H1 (cell line): Measurements from ENCODE around the gene SPARCL1. TPM values are rescaled to one million over a fixed set of nuclear protein-coding genes. Genes with fewer than 3 reads are reported as not detected.

Experiments used
- CTCF ChIA-PET: fragments of 300-600 bp; sonication (Branson Sonifier 250); formaldehyde crosslinking; loops from one replicate; lab custom pipeline; 2021; ENCODE audit not compliant: partially characterized antibody; lab: Charles Lee
- POLR2A ChIA-PET: fragments of 300-600 bp; sonication (Branson Sonifier 250); formaldehyde crosslinking; loops from one replicate; lab custom pipeline; 2021; ENCODE audit warnings: inconsistent platforms; ENCODE audit not compliant: partially characterized antibody; lab: Charles Lee
- DNase-seq, 2 experiments: peaks; one replicate each; pipeline versions ENCODE4 v3.0.0 to v3.0.0-alpha.2; 2010 to 2022; ENCODE audit warnings: low spot score in 2 of 2, low read depth in 1 of 2, mixed read lengths in 1 of 2
- FAIRE-seq: peaks from 2 replicates; lab custom pipeline; 2011; peaks lifted over from hg19 to GRCh38; lab: Jason Lieb, UNC
- H2AFZ ChIP-seq: 2 replicates; pipeline ENCODE4 v1.8.1; 2012; ENCODE audit warnings: low read length, inconsistent platforms
- H2AK5ac ChIP-seq: 2 replicates; pipeline ENCODE4 v1.6.1; 2013; ENCODE audit warnings: low read depth, low read length
- H2BK120ac ChIP-seq: replicated peaks from 2 replicates; pipeline ENCODE3; 2013; ENCODE audit warnings: low read depth, low read length, inconsistent platforms
- H2BK12ac ChIP-seq: 2 replicates; pipeline ENCODE4 v1.6.1; 2013; ENCODE audit warnings: low read depth, low read length
- H2BK15ac ChIP-seq: 2 replicates; pipeline ENCODE4 v1.6.1; 2013; ENCODE audit warnings: low read length
- H2BK20ac ChIP-seq: 2 replicates; pipeline ENCODE4 v1.6.1; 2013; ENCODE audit warnings: low read length
- H2BK5ac ChIP-seq: 2 replicates; pipeline ENCODE4 v1.6.1; 2013; ENCODE audit warnings: low read depth, low read length
- H3K14ac ChIP-seq: 2 replicates; pipeline ENCODE4 v1.6.1; 2013; ENCODE audit warnings: inconsistent platforms; ENCODE audit not compliant: insufficient read length
- H3K18ac ChIP-seq: 2 replicates; pipeline ENCODE4 v1.6.1; 2013; ENCODE audit warnings: low read length; ENCODE audit errors: extremely low read depth
- H3K23ac ChIP-seq: 2 replicates; pipeline ENCODE4 v1.6.1; 2013; ENCODE audit warnings: inconsistent platforms; ENCODE audit not compliant: insufficient read length
- H3K23me2 ChIP-seq: 2 replicates; pipeline ENCODE4 v1.6.1; 2013; ENCODE audit warnings: low read depth, low read length
- H3K27ac ChIP-seq: 2 replicates; pipeline ENCODE4 v1.6.1; 2011; ENCODE audit warnings: low read depth, low read length, inconsistent platforms
- H3K27me3 ChIP-seq, 4 experiments: replicated peaks in 1 of 4; 1 replicate in 1 of 4; 2 replicates in 3 of 4; pipeline versions ENCODE4 v1.6.1 to v1.8.1; 2011 to 2013; ENCODE audit warnings: low read length in 3 of 4, mild to moderate bottlenecking in 3 of 4, inconsistent platforms in 2 of 4, mixed read lengths in 2 of 4, moderate library complexity in 1 of 4; ENCODE audit not compliant: control insufficient read depth in 3 of 4, insufficient read depth in 3 of 4; ENCODE audit errors: extremely low read depth in 1 of 4
- H3K36me3 ChIP-seq, 4 experiments: 2 replicates each; pipeline versions ENCODE4 v1.6.1 to v1.8.1; 2011 to 2013; ENCODE audit warnings: mild to moderate bottlenecking in 4 of 4, low read length in 3 of 4, moderate library complexity in 2 of 4, control low read depth in 1 of 4, inconsistent platforms in 1 of 4; ENCODE audit not compliant: insufficient read depth in 4 of 4, control insufficient read depth in 2 of 4
- H3K4ac ChIP-seq: replicated peaks from 2 replicates; pipeline ENCODE3; 2013; ENCODE audit warnings: low read length, low read depth, mixed read lengths, inconsistent platforms; ENCODE audit not compliant: insufficient read length
- H3K4me1 ChIP-seq, 4 experiments: replicated peaks in 1 of 4; 1 replicate in 1 of 4; 2 replicates in 3 of 4; pipeline versions ENCODE4 v1.6.1 to v1.8.1; 2011 to 2013; ENCODE audit warnings: low read length in 3 of 4, inconsistent platforms in 2 of 4, mixed read lengths in 1 of 4; ENCODE audit not compliant: insufficient read depth in 4 of 4, control insufficient read depth in 3 of 4
- H3K4me2 ChIP-seq, 2 experiments: 2 replicates each; pipeline versions ENCODE4 v1.6.1 to v1.8.1; 2011 to 2013; ENCODE audit warnings: low read depth in 2 of 2, low read length in 2 of 2, control low read depth in 1 of 2, inconsistent platforms in 1 of 2, mild to moderate bottlenecking in 1 of 2; ENCODE audit not compliant: insufficient read depth in 1 of 2
- H3K4me3 ChIP-seq, 4 experiments: fragments of 200-600, 300-600 bp in 1 of 4; sonication (generic), shearing (Covaris generic), sonication (Bioruptor Twin) in 1 of 4; 2 replicates each; pipeline versions ENCODE4 v1.5.1 to v1.8.1; 2011 to 2016; ENCODE audit warnings: low read length in 4 of 4, low read depth in 3 of 4, control low read depth in 2 of 4, inconsistent platforms in 2 of 4, mild to moderate bottlenecking in 2 of 4, mixed read lengths in 1 of 4, moderate library complexity in 1 of 4; ENCODE audit not compliant: insufficient read depth in 2 of 4; ENCODE audit errors: extremely low read depth in 1 of 4
- H3K56ac ChIP-seq: replicated peaks from 2 replicates; pipeline ENCODE3; 2013; ENCODE audit warnings: low read depth, mild to moderate bottlenecking, mixed read lengths, low read length, inconsistent platforms; ENCODE audit not compliant: insufficient read length
- H3K79me1 ChIP-seq: 2 replicates; pipeline ENCODE4 v1.6.1; 2013; ENCODE audit warnings: low read depth, low read length, control low read depth
- H3K79me2 ChIP-seq, 2 experiments: 2 replicates each; pipeline versions ENCODE4 v1.6.1 to v1.8.1; 2012 to 2013; ENCODE audit warnings: low read length in 2 of 2, mild to moderate bottlenecking in 2 of 2, inconsistent platforms in 1 of 2; ENCODE audit not compliant: insufficient read depth in 2 of 2, control insufficient read depth in 1 of 2
- H3K9ac ChIP-seq, 4 experiments: replicated peaks in 1 of 4; 1 replicate in 1 of 4; 2 replicates in 3 of 4; pipeline versions ENCODE4 v1.6.1 to v1.8.1; 2011 to 2013; ENCODE audit warnings: low read depth in 3 of 4, low read length in 3 of 4, control low read depth in 2 of 4, mild to moderate bottlenecking in 2 of 4, moderate library complexity in 2 of 4, inconsistent platforms in 1 of 4; ENCODE audit errors: extremely low read depth in 1 of 4
- H3K9me3 ChIP-seq, 2 experiments: 2 replicates each; pipeline versions ENCODE4 v1.6.1 to v1.8.1; 2012 to 2013; ENCODE audit warnings: mild to moderate bottlenecking in 2 of 2, moderate library complexity in 2 of 2, control low read depth in 1 of 2, inconsistent platforms in 1 of 2, low read depth in 1 of 2, low read length in 1 of 2, mixed read lengths in 1 of 2; ENCODE audit not compliant: insufficient read depth in 2 of 2
- H4K20me1 ChIP-seq, 2 experiments: replicated peaks in 1 of 2; 2 replicates each; pipeline versions ENCODE3 to v1.8.1; 2011 to 2013; ENCODE audit warnings: inconsistent platforms in 2 of 2, low read length in 2 of 2, mild to moderate bottlenecking in 1 of 2; ENCODE audit not compliant: insufficient read depth in 2 of 2, control insufficient read depth in 1 of 2
- H4K5ac ChIP-seq: 2 replicates; pipeline ENCODE4 v1.6.1; 2013; ENCODE audit warnings: low read length, low read depth, mixed read lengths, inconsistent platforms; ENCODE audit not compliant: insufficient read length
- H4K8ac ChIP-seq: 2 replicates; pipeline ENCODE4 v1.8.0; 2013; ENCODE audit warnings: mild to moderate bottlenecking, moderate library complexity, low read length, inconsistent platforms; ENCODE audit not compliant: insufficient read depth; ENCODE audit errors: extremely low read depth
- H4K91ac ChIP-seq: replicated peaks from 2 replicates; pipeline ENCODE3; 2013; ENCODE audit warnings: low read length, mixed read lengths, inconsistent platforms; ENCODE audit not compliant: insufficient read length
- ATF3 ChIP-seq: IDR thresholded peaks from 2 replicates; pipeline ENCODE4 v1.6.1; 2011; ENCODE audit warnings: low read depth, mild to moderate bottlenecking, low read length; ENCODE audit not compliant: insufficient read depth
- CBX8 ChIP-seq: fragments of 300-800, 300-1000 bp; sonication (generic); IDR thresholded peaks from 2 replicates; pipeline ENCODE4 v1.7.1; 2016; ENCODE audit warnings: low read depth, low read length, borderline replicate concordance
- CREB1 ChIP-seq: IDR thresholded peaks from 2 replicates; pipeline ENCODE4 v1.6.1; 2012; ENCODE audit warnings: inconsistent platforms
- CTBP2 ChIP-seq: IDR thresholded peaks from 2 replicates; pipeline ENCODE4 v1.7.0; 2011; ENCODE audit warnings: borderline replicate concordance, mild to moderate bottlenecking, moderate library complexity, mixed read lengths, low read length; ENCODE audit not compliant: insufficient read depth, insufficient read length
- FOSL1 ChIP-seq: IDR thresholded peaks from 2 replicates; pipeline ENCODE4 v1.6.1; 2011; ENCODE audit warnings: mild to moderate bottlenecking, low read depth, low read length, moderate library complexity; ENCODE audit not compliant: insufficient read depth
- JUN ChIP-seq: IDR thresholded peaks from 2 replicates; pipeline ENCODE4 v1.6.1; 2011; ENCODE audit warnings: low read depth, mild to moderate bottlenecking, improper control_type of control experiment, low read length
- MAFK ChIP-seq: IDR thresholded peaks from 2 replicates; pipeline ENCODE4 v1.6.1; 2012; ENCODE audit warnings: low read depth, mild to moderate bottlenecking, improper control_type of control experiment, low read length
- POLR2AphosphoS5 ChIP-seq: IDR thresholded peaks from 2 replicates; pipeline ENCODE4 v1.6.1; 2011; ENCODE audit warnings: low read depth, low read length
- RAD21 ChIP-seq, 2 experiments: IDR thresholded peaks in 1 of 2; conservative IDR thresholded peaks in 1 of 2; 2 replicates each; pipeline ENCODE4 v1.6.1; 2011; ENCODE audit warnings: low read depth in 2 of 2, low read length in 2 of 2, improper control_type of control experiment in 1 of 2, inconsistent platforms in 1 of 2, mild to moderate bottlenecking in 1 of 2, moderate library complexity in 1 of 2
- SIRT6 ChIP-seq: IDR thresholded peaks from one replicate; pipeline ENCODE4 v1.7.1; 2012; ENCODE audit warnings: low read length, inconsistent platforms
- SP4 ChIP-seq: IDR thresholded peaks from 2 replicates; pipeline ENCODE4 v1.6.1; 2012; ENCODE audit warnings: low read length, inconsistent platforms
- TCF12 ChIP-seq: IDR thresholded peaks from 2 replicates; pipeline ENCODE4 v1.6.1; 2011; ENCODE audit warnings: low read depth, mild to moderate bottlenecking, low read length
- USF2 ChIP-seq: IDR thresholded peaks from 2 replicates; pipeline ENCODE4 v1.6.1; 2011; ENCODE audit warnings: low read length, improper control_type of control experiment
- WGBS, 2 experiments: shearing (Covaris generic) in 1 of 2; methylation state at CpG; one replicate each; pipeline versions ENCODE4 v1.1.6 to v1.1.7; 2013 to 2015; ENCODE audit warnings: low lambda C conversion rate in 2 of 2, mixed read lengths in 2 of 2, inconsistent platforms in 1 of 2, low coverage in 1 of 2, missing lambda C conversion rate in 1 of 2; ENCODE audit not compliant: insufficient replicate concordance in 2 of 2, insufficient coverage in 1 of 2, insufficient read length in 1 of 2; ENCODE audit errors: extremely low coverage in 1 of 2, missing lambda C conversion rate in 1 of 2; 5-methylcytosine and 5-hydroxymethylcytosine counted together
- polyA plus RNA-seq, 7 experiments: library from polyadenylated mRNA; depleted of rRNA in 3 of 7; stranded (reverse) in 5 of 7; unstranded in 2 of 7; fragments of >200 nt in 5 of 7; fragments of 200-250 nt in 2 of 7; gene quantifications; 1 replicate in 5 of 7; 2 replicates in 1 of 7; 4 replicates in 1 of 7; pipeline versions ENCODE4 v1.2.1 to v1.2.3, GENCODE V29; 2011 to 2013; ENCODE audit warnings: missing spikeins in 2 of 7, mixed read lengths in 2 of 7
- total RNA-seq: library from RNA; stranded (reverse); fragmentation: NEBNext Ultra II Directional; extraction: Animal tissue kit (Norgen Biotek cat#: 25700); gene quantifications from 2 replicates; pipeline ENCODE4 v1.2.1, GENCODE V29; 2021

The SPARCL1 gene
- total and polyA plus RNA-seq, 2 of the 8 experiments (the other 6 are each of a cell fraction or from before 2014, with no cell fraction given), result 0.48 to 0.51 TPM

- Histone ChIP-seq H2BK5ac (no peak overlapping the region), H4K20me1 (no peaks in the 10 kb centered on the region), H2BK120ac (no peak overlapping the region), H3K9me3 (no peaks in the 10 kb centered on the region), H3K4ac (no peak overlapping the region), H2AFZ (no peak overlapping the region), H3K36me3 (no peaks in the 10 kb centered on the region), H3K18ac (no peak overlapping the region), H4K91ac (no peak overlapping the region), H3K27ac (no peak overlapping the region), H3K4me3 (no peak overlapping the region), H3K4me2 (no peak overlapping the region), H3K23me2 (no peaks in the 10 kb centered on the region), H3K79me1 (no peaks in the 10 kb centered on the region), H3K79me2 (no peaks in the 10 kb centered on the region), H4K5ac (no peak overlapping the region), H3K23ac (no peak overlapping the region), H2BK15ac (no peak overlapping the region), H3K27me3 (no peaks in the 10 kb centered on the region; a peak in 2 of 7 replicates), H4K8ac (no peak overlapping the region), H3K9ac (no peak overlapping the region), H2AK5ac (no peak overlapping the region), H2BK20ac (no peak overlapping the region), H3K56ac (no peak overlapping the region), H3K4me1 (peaks cover 2 to 5% (median 4%) of the 10 kb centered on the region in 4 experiments; a peak in 5 of 7 replicates), H2BK12ac (no peak overlapping the region), H3K14ac (no peak overlapping the region)
- FAIRE-seq (no peak), DNase-seq (no peak)
- WGBS, 2 experiments, result 94% methylated on average over 3 of the region's 3 CpGs; no CpG with 5 or more reads in 1 of the 2 experiments
- ChIA-PET CTCF (interaction anchor here (0.9 to 1.0 kb wide), 3 partner anchors 21 to 163 kb away, joined by 3 to 4 read pairs (median 4); no protein-coding TSS in a partner anchor), POLR2A (no interaction called here)
- no peak for TF ChIP-seq POLR2AphosphoS5
- TF ChIP-seq ATF3, result no peak
- no peak for TF ChIP-seq CTBP2
- TF ChIP-seq CREB1, result no peak
- TF ChIP-seq JUN, result no peak
- no peak for TF ChIP-seq CBX8
- no peak for TF ChIP-seq SP4
- TF ChIP-seq FOSL1, result no peak
- TF ChIP-seq USF2, result no peak
- TF ChIP-seq SIRT6, result no peak
- TF ChIP-seq TCF12, result no peak
- no peak for TF ChIP-seq MAFK
- no peak for TF ChIP-seq RAD21 (IDR thresholded peaks at IDR 0.05 in 1 of 2, conservative IDR thresholded peaks at IDR 0.05 in 1 of 2; ENCODE audit: low read depth in 2 of 2, low read length in 2 of 2)
These were observed 12.5 kb downstream of the SPARCL1 start for GRCh38 chr4:87516683-87517082.
